ENCODE results near the gene NXPE1.

DNA sequence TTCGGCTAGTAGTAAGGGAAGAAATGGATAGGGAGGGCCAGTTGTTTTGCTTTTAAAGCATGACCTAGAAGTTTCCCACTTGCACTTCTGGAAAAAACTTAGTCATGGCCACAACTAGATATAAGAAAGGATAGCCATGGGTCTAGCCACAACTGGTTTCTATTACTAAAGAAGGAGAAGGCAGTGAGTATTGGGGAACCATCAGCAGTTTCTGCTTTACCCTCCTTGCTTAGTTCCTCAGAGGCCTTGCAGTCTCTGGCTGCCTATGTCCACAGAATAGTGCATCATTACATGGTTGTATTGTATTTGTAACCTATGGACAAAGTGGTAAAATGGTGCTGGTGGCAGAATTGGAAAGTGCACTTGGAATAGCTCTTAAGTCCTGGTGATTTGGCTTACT lies 35.6 kb downstream of the NXPE1 start:
- TF ChIP-seq, protein P1, sequence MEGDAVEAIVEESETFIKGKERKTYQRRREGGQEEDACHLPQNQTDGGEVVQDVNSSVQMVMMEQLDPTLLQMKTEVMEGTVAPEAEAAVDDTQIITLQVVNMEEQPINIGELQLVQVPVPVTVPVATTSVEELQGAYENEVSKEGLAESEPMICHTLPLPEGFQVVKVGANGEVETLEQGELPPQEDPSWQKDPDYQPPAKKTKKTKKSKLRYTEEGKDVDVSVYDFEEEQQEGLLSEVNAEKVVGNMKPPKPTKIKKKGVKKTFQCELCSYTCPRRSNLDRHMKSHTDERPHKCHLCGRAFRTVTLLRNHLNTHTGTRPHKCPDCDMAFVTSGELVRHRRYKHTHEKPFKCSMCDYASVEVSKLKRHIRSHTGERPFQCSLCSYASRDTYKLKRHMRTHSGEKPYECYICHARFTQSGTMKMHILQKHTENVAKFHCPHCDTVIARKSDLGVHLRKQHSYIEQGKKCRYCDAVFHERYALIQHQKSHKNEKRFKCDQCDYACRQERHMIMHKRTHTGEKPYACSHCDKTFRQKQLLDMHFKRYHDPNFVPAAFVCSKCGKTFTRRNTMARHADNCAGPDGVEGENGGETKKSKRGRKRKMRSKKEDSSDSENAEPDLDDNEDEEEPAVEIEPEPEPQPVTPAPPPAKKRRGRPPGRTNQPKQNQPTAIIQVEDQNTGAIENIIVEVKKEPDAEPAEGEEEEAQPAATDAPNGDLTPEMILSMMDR (IDR thresholded peaks at IDR 0.05) = no peak
- no peak for TF ChIP-seq EZH2 (IDR thresholded peaks at IDR 0.05; ENCODE audit: borderline replicate concordance, insufficient read depth, low read depth, low read length, poor library complexity, severe bottlenecking)

Measured in B cell (primary cell).